Breast epithelium (tissue), 4 donors: ENCODE measurements around the gene ABHD6. TPM values are rescaled to one million over a fixed set of nuclear protein-coding genes. Genes with fewer than 3 reads are reported as not detected.
A peak's percentile ranks its signal among the peaks of the same experiment; 100 is the strongest.

Experiments used
- DNase-seq, 2 donors: peaks; one replicate each; pipeline ENCODE4 v3.0.0-alpha.2; 2019; ENCODE audit warnings: low spot score in 2 of 2
- H3K27ac ChIP-seq, 2 donors: fragments of 200-600 bp; sonication (generic) in 1 of 2; one replicate each; pipeline ENCODE4 v1.5.1; 2016 to 2019; ENCODE audit warnings: mild to moderate bottlenecking in 1 of 2
- H3K27me3 ChIP-seq, 2 donors: fragments of 200-600 bp; sonication (generic) in 1 of 2; one replicate each; pipeline versions ENCODE4 v1.5.1 to v1.6.0; 2017 to 2019; ENCODE audit warnings: control low read depth in 1 of 2, mild to moderate bottlenecking in 1 of 2
- H3K36me3 ChIP-seq: fragments of 200-600 bp; one replicate; pipeline ENCODE4 v1.5.1; 2019
- H3K4me1 ChIP-seq, 2 donors: fragments of 200-600 bp; sonication (generic); one replicate each; pipeline ENCODE4 v1.5.1; 2016 to 2019; ENCODE audit warnings: control low read depth in 1 of 2
- H3K4me3 ChIP-seq, 3 donors: fragments of 200-600 bp; sonication (generic); 1 replicate in 2 of 3; 2 replicates in 1 of 3; pipeline ENCODE4 v1.5.1; 2016 to 2019; ENCODE audit warnings: mild to moderate bottlenecking in 3 of 3, moderate library complexity in 2 of 3
- H3K9me3 ChIP-seq, 2 donors: fragments of 200-600 bp; sonication (generic) in 1 of 2; one replicate each; pipeline ENCODE4 v1.5.1; 2016 to 2019; ENCODE audit warnings: control low read depth in 1 of 2
- CTCF ChIP-seq, 3 donors: fragments of 450-650 bp; IDR thresholded peaks; one replicate each; pipeline ENCODE4 v1.5.1; 2016 to 2017; ENCODE audit warnings: antibody characterized with exemption in 3 of 3, mild to moderate bottlenecking in 3 of 3, moderate library complexity in 3 of 3
- POLR2A ChIP-seq: fragments of 450-650 bp; IDR thresholded peaks from one replicate; pipeline ENCODE4 v1.6.1; 2016; ENCODE audit warnings: antibody characterized with exemption, mild to moderate bottlenecking, moderate library complexity
- POLR2AphosphoS5 ChIP-seq, 3 donors: sonication (generic); formaldehyde crosslinking; IDR thresholded peaks; one replicate each; pipeline ENCODE4 v1.6.1; 2017; ENCODE audit warnings: antibody characterized with exemption in 3 of 3
- intact Hi-C: fragments of 100-400 bp; cut with DNase I; formaldehyde crosslinking; loops from one replicate; pipeline ENCODE4 v1.15.1; 2023; ENCODE audit warnings: low total_unique reads
- total RNA-seq, 3 donors: library from RNA; depleted of rRNA; stranded (reverse); fragments of >200 nt; gene quantifications; one replicate each; pipeline ENCODE4 v1.1.0, GENCODE V29; 2016

The ABHD6 gene
- total RNA-seq, 3 donors from 2014 or later: 10.2 to 22.2 (median 13.4) TPM

DNA sequence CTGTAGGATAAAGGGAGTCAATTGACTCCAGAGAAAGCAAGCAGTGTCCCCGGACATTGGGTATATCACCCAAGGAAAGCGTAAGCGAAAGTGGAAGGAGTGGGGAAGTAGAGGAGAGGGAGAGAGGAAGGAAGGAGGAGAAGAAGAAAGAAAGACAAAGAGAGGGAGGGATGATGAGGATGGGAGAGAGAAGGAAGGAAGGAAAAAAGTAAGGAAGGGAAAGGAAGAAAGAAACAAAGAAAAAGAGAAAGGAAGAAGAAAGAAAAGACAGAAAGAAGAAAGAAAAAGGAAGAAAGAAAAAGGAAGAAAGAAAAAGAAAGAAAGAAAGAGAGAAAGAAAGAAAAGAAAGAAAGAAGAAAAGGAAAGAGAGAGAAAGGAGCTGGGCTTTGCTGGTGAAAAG, 27.7 kb upstream of the ABHD6 start:
- Histone ChIP-seq H3K27ac (no peak overlapping the region), H3K4me1 (no peaks in the 10 kb centered on the region), H3K36me3 (no peaks in the 10 kb centered on the region), H3K27me3 (no peaks in the 10 kb centered on the region), H3K4me3 (no peak overlapping the region), H3K9me3 (no peaks in the 10 kb centered on the region)
- DNase-seq: no peak
- no peak for TF ChIP-seq POLR2AphosphoS5 (IDR thresholded peaks at IDR 0.05)
- intact Hi-C loops: loop anchor here (1.0 kb wide), 1 partner anchor 31 kb away; no protein-coding TSS in a partner anchor

DNA sequence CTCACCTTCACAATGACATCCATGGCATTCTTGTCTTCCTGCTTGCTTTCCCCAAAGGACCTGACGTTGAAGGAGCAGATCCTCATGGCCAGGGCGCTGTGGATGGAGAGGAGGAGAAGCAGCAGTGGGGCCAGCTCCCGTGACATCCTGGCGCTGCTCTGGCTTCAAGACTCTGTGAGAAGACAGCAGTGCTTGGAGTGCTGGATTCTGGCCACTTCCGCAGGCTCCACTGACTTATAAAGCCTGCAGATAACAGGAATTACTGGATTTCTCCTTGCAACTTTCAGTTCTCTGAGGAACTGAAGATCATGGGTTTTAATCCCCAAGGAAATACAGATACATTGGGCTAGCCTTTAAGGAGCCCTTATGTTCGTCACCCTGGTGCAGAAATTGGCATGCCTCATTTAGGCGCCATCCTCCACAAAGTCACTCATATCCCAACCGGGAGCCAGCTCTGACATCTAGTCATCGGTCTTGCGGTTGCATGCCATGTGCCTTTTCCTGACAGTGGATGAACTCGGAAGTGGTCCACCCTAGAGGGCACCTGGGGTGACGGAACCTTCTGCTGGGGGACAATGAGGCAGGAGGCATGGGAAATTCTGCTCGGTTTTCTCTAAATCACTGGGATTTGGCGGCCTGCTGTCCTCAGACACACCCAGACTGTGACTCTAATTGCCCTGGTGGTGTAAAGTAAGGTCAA, 26.7 kb upstream of the ABHD6 start, which contains the start of gene DNASE1L3:
TSS of gene DNASE1L3 (minus strand) at position 212 of the 700 bp plus-strand sequence. CDS start at position 146, 66 bp downstream.
- intact Hi-C loops: no loop called here
- Histone ChIP-seq H3K27ac (peak within 1 kb of the TSS in 1 of 2 donors; percentile 4), H3K4me1 (no peaks in the 10 kb centered on the region), H3K36me3 (no peaks in the 10 kb centered on the region), H3K9me3 (no peaks in the 10 kb centered on the region), H3K4me3 (no peak within 1 kb of the TSS), H3K27me3 (no peaks in the 10 kb centered on the region)
- TF ChIP-seq POLR2A (no peak), CTCF (IDR thresholded peaks at IDR 0.05) (no peak), POLR2AphosphoS5 (IDR thresholded peaks at IDR 0.05) (peak in 1 of 3 donors; percentile 13)
- DNase-seq: no peak

DNA sequence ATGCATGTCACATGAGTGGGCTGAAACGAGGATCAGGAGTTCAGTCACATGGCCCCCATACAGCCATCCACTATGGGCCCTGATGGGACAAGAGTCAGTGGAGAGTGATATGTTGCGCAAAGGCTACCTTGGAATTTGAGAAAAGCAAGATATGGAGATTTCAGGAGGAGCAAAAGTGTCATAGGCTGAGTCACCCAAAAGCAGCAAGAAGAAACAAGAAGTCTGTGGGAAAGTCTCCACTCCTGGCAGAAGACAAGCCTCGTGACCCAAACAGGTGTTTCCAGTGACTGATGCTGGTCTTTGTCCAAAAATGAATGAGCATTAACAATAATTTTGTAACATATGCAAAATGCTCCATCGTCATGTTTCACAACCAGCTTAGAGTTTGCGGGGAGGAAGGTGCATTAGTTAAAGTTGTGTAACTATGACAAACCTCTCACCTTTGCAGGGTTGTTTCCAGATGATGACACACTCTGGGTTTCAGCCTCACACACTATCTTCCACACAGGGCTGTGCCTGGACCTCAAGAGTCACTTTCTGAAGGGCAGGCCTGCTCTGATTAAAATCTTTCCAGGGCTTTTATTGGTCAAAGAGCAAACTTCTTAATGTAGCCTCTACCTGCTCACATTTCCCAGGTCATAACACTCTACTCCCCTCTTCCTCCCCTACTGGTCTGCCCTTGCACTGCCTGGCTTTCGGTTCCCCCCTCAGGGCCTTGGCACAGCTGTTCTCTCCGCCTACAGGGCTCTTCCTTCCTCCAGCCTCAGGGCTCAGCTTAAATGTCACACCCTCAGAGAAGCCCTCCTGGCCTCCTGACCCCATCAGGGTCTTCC, 22.9 kb upstream of the ABHD6 start:
- peak overlapping the region; percentile 56 to 71 for H3K27ac ChIP-seq
- no peaks in the 10 kb centered on the region for H3K4me1 ChIP-seq
- no peaks in the 10 kb centered on the region for H3K27me3 ChIP-seq
- H3K36me3 ChIP-seq: no peaks in the 10 kb centered on the region
- H3K4me3 ChIP-seq: no peak overlapping the region
- TF ChIP-seq CTCF (IDR thresholded peaks at IDR 0.05): no peak
- TF ChIP-seq POLR2AphosphoS5 (IDR thresholded peaks at IDR 0.05): peak in 1 of 3 donors; percentile 42
- no peak for TF ChIP-seq POLR2A
- H3K9me3 ChIP-seq: no peaks in the 10 kb centered on the region
- intact Hi-C loops: no loop called here
- DNase-seq: peak in 1 of 2 donors; percentile 54

- no peaks in the 10 kb centered on the region for H3K9me3 ChIP-seq
- H3K4me3 ChIP-seq: no peak overlapping the region
- no peaks in the 10 kb centered on the region for H3K27me3 ChIP-seq
- H3K27ac ChIP-seq: peak overlapping the region; percentile 56 to 71
- H3K36me3 ChIP-seq: no peaks in the 10 kb centered on the region
- DNase-seq: no peak
- no peaks in the 10 kb centered on the region for H3K4me1 ChIP-seq
- TF ChIP-seq CTCF (IDR thresholded peaks at IDR 0.05) (no peak), POLR2A (no peak), POLR2AphosphoS5 (IDR thresholded peaks at IDR 0.05) (no peak)
- intact Hi-C loops: no loop called here
Measured at GRCh38 chr3:58215317-58216025, 22.1 kb upstream of the ABHD6 start.

- Histone ChIP-seq H3K36me3 (no peaks in the 10 kb centered on the region), H3K27me3 (no peaks in the 10 kb centered on the region), H3K4me3 (no peak overlapping the region), H3K4me1 (no peaks in the 10 kb centered on the region), H3K9me3 (no peaks in the 10 kb centered on the region), H3K27ac (no peak overlapping the region)
- no peak for DNase-seq
- intact Hi-C loops: no loop called here
- TF ChIP-seq POLR2AphosphoS5 (IDR thresholded peaks at IDR 0.05): no peak
- no peak for TF ChIP-seq POLR2A
- no peak for TF ChIP-seq CTCF (IDR thresholded peaks at IDR 0.05)
Measured at GRCh38 chr3:58216496-58217195, 20.9 kb upstream of the ABHD6 start.
